HepG2 (cell line): Measurements from ENCODE around the gene BCL2L11. TPM values are rescaled to one million over a fixed set of nuclear protein-coding genes. Genes with fewer than 3 reads are reported as not detected.

Source experiments
- ATF5 ChIP-seq: sonication (generic); formaldehyde crosslinking; IDR thresholded peaks from 2 replicates; pipeline ENCODE4 v1.4.0; 2020; ENCODE audit warnings: mild to moderate bottlenecking, low read depth, missing genetic modification reagents
- E2F5 ChIP-seq: sonication (generic); formaldehyde crosslinking; conservative IDR thresholded peaks from 2 replicates; pipeline ENCODE4 v1.4.0; 2020; ENCODE audit warnings: missing genetic modification reagents
- HNF4A ChIP-seq: sonication (generic); formaldehyde crosslinking; IDR thresholded peaks from 2 replicates; pipeline ENCODE4 v1.4.0; 2020; ENCODE audit warnings: missing genetic modification reagents
- HOXA3 ChIP-seq: sonication (generic); formaldehyde crosslinking; IDR thresholded peaks from 2 replicates; pipeline ENCODE4 v1.5.0; 2020; ENCODE audit warnings: missing genetic modification reagents
- IRX3 ChIP-seq: sonication (generic); formaldehyde crosslinking; IDR thresholded peaks from 2 replicates; pipeline ENCODE4 v1.8.1; 2023; ENCODE audit warnings: mild to moderate bottlenecking, low read depth, missing genetic modification reagents, borderline replicate concordance
- KDM1A ChIP-seq: IDR thresholded peaks from 2 replicates; pipeline ENCODE4 v1.6.1; 2016; ENCODE audit warnings: missing compliant biosample characterization
- MAZ ChIP-seq, 2 experiments: sonication (generic) in 1 of 2; formaldehyde crosslinking in 1 of 2; IDR thresholded peaks; 2 replicates each; pipeline versions ENCODE4 v1.5.0 to v1.6.1; 2012 to 2020; ENCODE audit warnings: low read depth in 2 of 2, mild to moderate bottlenecking in 2 of 2, borderline replicate concordance in 1 of 2, improper control_type of control experiment in 1 of 2, low read length in 1 of 2, missing genetic modification reagents in 1 of 2, moderate library complexity in 1 of 2
- MIER2 ChIP-seq: IDR thresholded peaks from 2 replicates; pipeline ENCODE4 v1.6.1; 2016; ENCODE audit warnings: missing biosample characterization, missing genetic modification reagents
- MXI1 ChIP-seq: IDR thresholded peaks from 3 replicates; pipeline ENCODE4 v1.6.1; 2012; ENCODE audit warnings: low read depth, low read length, inconsistent platforms, borderline replicate concordance
- REST ChIP-seq, 2 experiments: IDR thresholded peaks; 2 replicates each; pipeline ENCODE4 v1.6.1; 2011 to 2012; ENCODE audit warnings: low read length in 2 of 2, borderline replicate concordance in 1 of 2, low read depth in 1 of 2, mild to moderate bottlenecking in 1 of 2, moderate library complexity in 1 of 2
- RFX3 ChIP-seq: IDR thresholded peaks from 2 replicates; pipeline ENCODE4 v1.6.1; 2016; ENCODE audit warnings: missing biosample characterization, missing genetic modification reagents
- SP1 ChIP-seq, 2 experiments: fragments of 450-650 bp in 1 of 2; sonication (generic) in 1 of 2; formaldehyde crosslinking in 1 of 2; IDR thresholded peaks; 2 replicates each; pipeline versions ENCODE4 v1.4.0 to v1.6.1; 2016 to 2020; ENCODE audit warnings: missing genetic modification reagents in 1 of 2
- STAG1 ChIP-seq: sonication (generic); formaldehyde crosslinking; IDR thresholded peaks from 2 replicates; pipeline ENCODE4 v1.4.0; 2020; ENCODE audit warnings: missing genetic modification reagents
- SUZ12 ChIP-seq: fragments of 150-350 bp; IDR thresholded peaks from 2 replicates; pipeline ENCODE4 v1.6.1; 2014; ENCODE audit warnings: low read depth, low read length
- TBX2 ChIP-seq: sonication (generic); formaldehyde crosslinking; IDR thresholded peaks from 2 replicates; pipeline ENCODE4 v1.5.0; 2020; ENCODE audit warnings: missing genetic modification reagents, mild to moderate bottlenecking, borderline replicate concordance
- TIGD3 ChIP-seq: sonication (generic); formaldehyde crosslinking; IDR thresholded peaks from 2 replicates; pipeline ENCODE4 v1.5.1; 2020; ENCODE audit warnings: mild to moderate bottlenecking, missing genetic modification reagents, borderline replicate concordance
- ZBTB26 ChIP-seq: IDR thresholded peaks from 2 replicates; pipeline ENCODE4 v1.6.1; 2016; ENCODE audit warnings: missing compliant biosample characterization, missing genetic modification reagents, borderline replicate concordance
- ZNF138 ChIP-seq: sonication (generic); formaldehyde crosslinking; IDR thresholded peaks from 2 replicates; pipeline ENCODE4 v1.5.0; 2020; ENCODE audit warnings: mild to moderate bottlenecking, low read depth, missing genetic modification reagents
- ZNF260 ChIP-seq: sonication (generic); formaldehyde crosslinking; IDR thresholded peaks from 2 replicates; pipeline ENCODE4 v1.4.0; 2020; ENCODE audit warnings: missing genetic modification reagents, low read depth, mild to moderate bottlenecking, borderline replicate concordance
- ZNF543 ChIP-seq: sonication (generic); formaldehyde crosslinking; IDR thresholded peaks from 2 replicates; pipeline ENCODE4 v1.4.0; 2020; ENCODE audit warnings: mild to moderate bottlenecking, missing genetic modification reagents
- ZNF652 ChIP-seq: IDR thresholded peaks from 2 replicates; pipeline ENCODE4 v1.6.1; 2016; ENCODE audit warnings: low read depth, borderline replicate concordance
- polyA plus RNA-seq, 8 experiments: library from polyadenylated mRNA; depleted of rRNA in 3 of 8; stranded (reverse) in 7 of 8; unstranded in 1 of 8; fragments of >200 nt; fragmentation: Illumina TruSeq in 4 of 8; extraction: Trizol in 4 of 8; gene quantifications; 2 replicates each; pipeline versions ENCODE4 v1.2.1 to v1.2.3, GENCODE V29; 2011 to 2016; ENCODE audit warnings: low read depth in 4 of 8, missing spikeins in 1 of 8, mixed read lengths in 1 of 8; ENCODE audit not compliant: insufficient read depth in 1 of 8
- total RNA-seq, 5 experiments: library from RNA; depleted of rRNA; stranded (reverse); fragments of >200 nt; fragmentation: Illumina TruSeq; extraction: Trizol; gene quantifications; 2 replicates each; pipeline ENCODE4 v1.2.3, GENCODE V29; 2016; ENCODE audit warnings: low read depth in 1 of 5

Gene BCL2L11
- total and polyA plus RNA-seq, 2 of the 13 experiments (the other 11 are each of a cell fraction or from before 2014, with no cell fraction given): 6.1 to 9.7 TPM

GRCh38 chr2:111120253-111121027, at the start of gene BCL2L11 (continued):
- TF ChIP-seq ZBTB26 (CRISPR knock-in tag): peak; percentile 63; the same call in 1 of the 2 replicates
- no peak for TF ChIP-seq ZNF652 (CRISPR knock-in tag)
- peak; percentile 93 for TF ChIP-seq TBX2
- TF ChIP-seq STAG1 (CRISPR knock-in tag): peak; percentile 51
- no peak for TF ChIP-seq SUZ12
- TF ChIP-seq MAZ (IDR thresholded peaks at IDR 0.05; ENCODE audit: borderline replicate concordance, low read depth, low read length): peak; percentile 84
- peak; percentile 99 for TF ChIP-seq MAZ (CRISPR knock-in tag; IDR thresholded peaks at IDR 0.05; ENCODE audit: low read depth)
- no peak for TF ChIP-seq ZNF260 (CRISPR knock-in tag)
- peak; percentile 94 for TF ChIP-seq ZNF543
- TF ChIP-seq MIER2: peak; percentile 80
- no peak for TF ChIP-seq SP1 (IDR thresholded peaks at IDR 0.05)
- TF ChIP-seq SP1 (CRISPR knock-in tag; IDR thresholded peaks at IDR 0.05): no peak; the same call in 1 of the 2 replicates
- peak; percentile 64 for TF ChIP-seq E2F5 (CRISPR knock-in tag)
- peak; percentile 92 for TF ChIP-seq IRX3 (CRISPR knock-in tag)
- TF ChIP-seq MXI1: peak; percentile 98
- no peak; the same call in 1 of the 2 replicates for TF ChIP-seq KDM1A (CRISPR knock-in tag)
- TF ChIP-seq ZNF138 (CRISPR knock-in tag): peak; percentile 55; the same call in 1 of the 2 replicates
- peak in 1 of 2 experiments; percentile 67; a peak in 1 of 4 replicates for TF ChIP-seq REST (IDR thresholded peaks at IDR 0.05; ENCODE audit: borderline replicate concordance in 1 of 2, low read depth in 1 of 2, low read length in 2 of 2)
- peak; percentile 71; the same call in 1 of the 2 replicates for TF ChIP-seq ATF5 (CRISPR knock-in tag)
- no peak for TF ChIP-seq TIGD3 (CRISPR knock-in tag)
- peak; percentile 63; the same call in 1 of the 2 replicates for TF ChIP-seq HNF4A (CRISPR knock-in tag)
- TF ChIP-seq HOXA3 (CRISPR knock-in tag): peak; percentile 95
- TF ChIP-seq RFX3 (CRISPR knock-in tag): no peak
